Measurements from ENCODE around the gene JUP. TPM values are rescaled to one million over a fixed set of nuclear protein-coding genes. Genes with fewer than 3 reads are reported as not detected.

The JUP gene
- total and polyA plus RNA-seq, 2 of the 13 experiments (the other 11 are each of a cell fraction or from before 2014, with no cell fraction given), result 12.1 to 20.6 TPM

GRCh38 chr17:41813699-41814124, 27.2 kb upstream of the JUP start (continued):
- TF ChIP-seq ZSCAN30 (CRISPR knock-in tag; IDR thresholded peaks at IDR 0.05), result no peak
- no peak for TF ChIP-seq MNT (IDR thresholded peaks at IDR 0.05)
- no peak for TF ChIP-seq HNRNPUL1 (IDR thresholded peaks at IDR 0.05; ENCODE audit: low read depth, low read length)
- 0 out of 2 replicates have a peak, but pooled peaks have one; percentile 51 for TF ChIP-seq CBFB (CRISPR knock-in tag; IDR thresholded peaks at IDR 0.05)
- TF ChIP-seq LCORL (IDR thresholded peaks at IDR 0.05), result no peak
- TF ChIP-seq LCORL (CRISPR knock-in tag; IDR thresholded peaks at IDR 0.05), result peak; percentile 26; the same call in 1 of the 2 replicates
- TF ChIP-seq TCF7 (IDR thresholded peaks at IDR 0.05; ENCODE audit: low read depth), result no peak
- TF ChIP-seq CENPT (CRISPR knock-in tag; IDR thresholded peaks at IDR 0.05; ENCODE audit: low read depth), result no peak
- TF ChIP-seq ZNF605 (CRISPR knock-in tag; IDR thresholded peaks at IDR 0.05), result no peak
- 0 out of 2 replicates have a peak, but pooled peaks have one; percentile 15 for TF ChIP-seq FOXO4 (CRISPR knock-in tag; conservative IDR thresholded peaks at IDR 0.05)
- TF ChIP-seq ZNF30 (CRISPR knock-in tag; IDR thresholded peaks at IDR 0.05), result 0 out of 2 replicates have a peak, but pooled peaks have one; percentile 8
- TF ChIP-seq ZNF326 (CRISPR knock-in tag; IDR thresholded peaks at IDR 0.05; ENCODE audit: borderline replicate concordance), result no peak
- TF ChIP-seq CHD4 (IDR thresholded peaks at IDR 0.05; ENCODE audit: borderline replicate concordance, low read length), result no peak
- 0 out of 2 replicates have a peak, but pooled peaks have one; percentile 22 for TF ChIP-seq ZNF430 (CRISPR knock-in tag; IDR thresholded peaks at IDR 0.05)
- TF ChIP-seq DPF2 (CRISPR knock-in tag; IDR thresholded peaks at IDR 0.05; ENCODE audit: borderline replicate concordance, low read depth), result 0 out of 2 replicates have a peak, but pooled peaks have one; percentile 8
- no peak for TF ChIP-seq AHDC1 (CRISPR knock-in tag; IDR thresholded peaks at IDR 0.05; ENCODE audit: borderline replicate concordance)
- peak; percentile 70; the same call in 1 of the 2 replicates for TF ChIP-seq YEATS4 (CRISPR knock-in tag; IDR thresholded peaks at IDR 0.05; ENCODE audit: borderline replicate concordance)
- TF ChIP-seq ZNF350 (CRISPR knock-in tag; IDR thresholded peaks at IDR 0.05; ENCODE audit: borderline replicate concordance, low read depth), result no peak
- TF ChIP-seq TFDP2 (CRISPR knock-in tag; IDR thresholded peaks at IDR 0.05), result 0 out of 2 replicates have a peak, but pooled peaks have one; percentile 15
- TF ChIP-seq ZKSCAN5 (CRISPR knock-in tag; IDR thresholded peaks at IDR 0.05), result no peak
- TF ChIP-seq SRSF1 (optimal IDR thresholded peaks at IDR 0.05; ENCODE audit: low read depth, low read length), result no peak
- TF ChIP-seq PHF5A (CRISPR knock-in tag; IDR thresholded peaks at IDR 0.05; ENCODE audit: low read depth, unreplicated experiment), result no peak
